ENCODE results near the gene RAPGEF2. TPM values are rescaled to one million over a fixed set of nuclear protein-coding genes. Genes with fewer than 3 reads are reported as not detected.

The RAPGEF2 gene
- total and polyA plus RNA-seq, 2 experiments from 2014 or later = 10.2 to 63.1 TPM

- TF ChIP-seq ZNF462 (CRISPR knock-in tag; IDR thresholded peaks at IDR 0.05) (no peak), NANOG (IDR thresholded peaks at IDR 0.05; ENCODE audit: borderline replicate concordance) (no peak)
Measured at GRCh38 chr4:159368320-159368719, 265.4 kb downstream of the RAPGEF2 start (continued).

- H3K27ac Mint-ChIP-seq = no peak overlapping the region
- H3K9me3 Mint-ChIP-seq = peaks cover 19% of the 10 kb centered on the region
- H3K4me1 Mint-ChIP-seq = no peaks in the 10 kb centered on the region
- no peak for TF ChIP-seq NANOG (IDR thresholded peaks at IDR 0.05; ENCODE audit: borderline replicate concordance)
- no peak for TF ChIP-seq ZNF331 (CRISPR knock-in tag; IDR thresholded peaks at IDR 0.05; ENCODE audit: low read depth)
- TF ChIP-seq ZNF114 (CRISPR knock-in tag; IDR thresholded peaks at IDR 0.05) = no peak
- no peak for TF ChIP-seq ETS1 (IDR thresholded peaks at IDR 0.05)
- TF ChIP-seq REST (IDR thresholded peaks at IDR 0.05; ENCODE audit: unreplicated experiment) = no peak
- no peak for TF ChIP-seq EZH2phosphoT487 (IDR thresholded peaks at IDR 0.05; ENCODE audit: unreplicated experiment)
- TF ChIP-seq STAT1 (IDR thresholded peaks at IDR 0.05; ENCODE audit: unreplicated experiment) = no peak
- TF ChIP-seq JUNB (IDR thresholded peaks at IDR 0.05; ENCODE audit: unreplicated experiment) = no peak
- no peak for TF ChIP-seq POLR2AphosphoS5 (IDR thresholded peaks at IDR 0.05; ENCODE audit: low read depth)
- TF ChIP-seq, protein P1, sequence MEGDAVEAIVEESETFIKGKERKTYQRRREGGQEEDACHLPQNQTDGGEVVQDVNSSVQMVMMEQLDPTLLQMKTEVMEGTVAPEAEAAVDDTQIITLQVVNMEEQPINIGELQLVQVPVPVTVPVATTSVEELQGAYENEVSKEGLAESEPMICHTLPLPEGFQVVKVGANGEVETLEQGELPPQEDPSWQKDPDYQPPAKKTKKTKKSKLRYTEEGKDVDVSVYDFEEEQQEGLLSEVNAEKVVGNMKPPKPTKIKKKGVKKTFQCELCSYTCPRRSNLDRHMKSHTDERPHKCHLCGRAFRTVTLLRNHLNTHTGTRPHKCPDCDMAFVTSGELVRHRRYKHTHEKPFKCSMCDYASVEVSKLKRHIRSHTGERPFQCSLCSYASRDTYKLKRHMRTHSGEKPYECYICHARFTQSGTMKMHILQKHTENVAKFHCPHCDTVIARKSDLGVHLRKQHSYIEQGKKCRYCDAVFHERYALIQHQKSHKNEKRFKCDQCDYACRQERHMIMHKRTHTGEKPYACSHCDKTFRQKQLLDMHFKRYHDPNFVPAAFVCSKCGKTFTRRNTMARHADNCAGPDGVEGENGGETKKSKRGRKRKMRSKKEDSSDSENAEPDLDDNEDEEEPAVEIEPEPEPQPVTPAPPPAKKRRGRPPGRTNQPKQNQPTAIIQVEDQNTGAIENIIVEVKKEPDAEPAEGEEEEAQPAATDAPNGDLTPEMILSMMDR (conservative IDR thresholded peaks at IDR 0.05; ENCODE audit: low read depth in 2 of 2) = no peak
- no peak for TF ChIP-seq CREB1 (CRISPR knock-in tag; IDR thresholded peaks at IDR 0.05; ENCODE audit: low read depth)
- no peak for TF ChIP-seq EZH2 (IDR thresholded peaks at IDR 0.05; ENCODE audit: low read depth, unreplicated experiment)
Measured at GRCh38 chr4:159369256-159369655, 266.4 kb downstream of the RAPGEF2 start.

More at GRCh38 chr4:159369256-159369655, 266.4 kb downstream of the RAPGEF2 start:
- DNase-seq (ENCODE audit: low spot score) = no peak
- H3K27me3 ChIP-seq (ENCODE audit: insufficient read depth) = no peaks in the 10 kb centered on the region
- no peak overlapping the region for H2AFZ ChIP-seq
- ATAC-seq = no peak
- no peaks in the 10 kb centered on the region for H3K79me2 ChIP-seq (replicated peaks; ENCODE audit: insufficient read depth)
- peaks cover 6% of the 10 kb centered on the region; the same call in 2 of the 3 replicates for H3K36me3 Mint-ChIP-seq (ENCODE audit: low read depth)
- H3K4me1 ChIP-seq (ENCODE audit: insufficient read depth) = no peaks in the 10 kb centered on the region
- H3K4me2 ChIP-seq = no peak overlapping the region
- no peak overlapping the region for H3K4me3 ChIP-seq
- H3F3A ChIP-seq (replicated peaks; ENCODE audit: low read depth) = no peaks in the 10 kb centered on the region
- H3K27ac ChIP-seq (ENCODE audit: low read depth) = no peak overlapping the region
- H3K4me3 Mint-ChIP-seq = no peak overlapping the region
- H3K27me3 Mint-ChIP-seq (ENCODE audit: insufficient read depth, low read depth, poor library complexity) = peaks cover 6% of the 10 kb centered on the region
- no peaks in the 10 kb centered on the region for H3K9me2 ChIP-seq (ENCODE audit: insufficient read depth)
- no peaks in the 10 kb centered on the region for H4K20me1 ChIP-seq (replicated peaks; ENCODE audit: insufficient read depth)
- H3K36me3 ChIP-seq (ENCODE audit: insufficient read depth) = no peaks in the 10 kb centered on the region
